ENCODE measurements around the gene RPS14. TPM values are rescaled to one million over a fixed set of nuclear protein-coding genes. Genes with fewer than 3 reads are reported as not detected.

RPS14 gene
- total and polyA plus RNA-seq, 10 of the 15 experiments (the other 5 are each of a cell fraction or from before 2014, with no cell fraction given), result 2,295 to 4,047 (median 2,787) TPM

- ChIA-PET CTCF (interaction anchor here (3.3 kb wide), 1 partner anchor 8 kb away, joined by 12 read pairs; no protein-coding TSS in a partner anchor), POLR2A (interaction anchor here (0.6 to 1.4 kb wide), 4 partner anchors 9 to 210 kb away, joined by 3 to 4 read pairs (median 4); no protein-coding TSS in a partner anchor)
- no peak for FAIRE-seq
Measured at GRCh38 chr5:150444770-150445169, 4.8 kb downstream of the RPS14 start.

More at GRCh38 chr5:150444770-150445169, 4.8 kb downstream of the RPS14 start:
- Histone ChIP-seq H3K79me2 (ENCODE audit: control insufficient read depth, insufficient read depth, low read length) (peaks cover 41% of the 10 kb centered on the region), H3K27me3 (replicated peaks in 1 of 2; ENCODE audit: control insufficient read depth in 2 of 2, insufficient read depth in 2 of 2, low read length in 1 of 2) (no peaks in the 10 kb centered on the region), H3K27ac (ENCODE audit: control insufficient read depth, insufficient read depth) (no peak overlapping the region), H3K4me1 (ENCODE audit: control insufficient read depth, insufficient read depth, low read length) (peaks cover 2% of the 10 kb centered on the region; the same call in 1 of the 2 replicates), H3K4me2 (ENCODE audit: control insufficient read depth, insufficient read depth) (no peak overlapping the region), H3K36me3 (ENCODE audit: control insufficient read depth in 2 of 2, insufficient read depth in 2 of 2, low read length in 1 of 2) (peaks cover 30 to 40% of the 10 kb centered on the region in 2 experiments), H4K20me1 (ENCODE audit: control insufficient read depth, insufficient read depth) (peaks cover 7% of the 10 kb centered on the region), H2AFZ (ENCODE audit: control insufficient read depth, low read depth, low read length) (no peak overlapping the region), H3K4me3 (no peak overlapping the region), H3K9me3 (replicated peaks; ENCODE audit: control insufficient read depth, insufficient read depth, low read length) (no peaks in the 10 kb centered on the region), H3K9ac (ENCODE audit: control insufficient read depth, insufficient read depth, low read length) (no peak overlapping the region)
- no peak for ATAC-seq
- SMC1A ChIA-PET (ENCODE audit: uncharacterized antibody, unreplicated experiment), result interaction anchor here (1.1 kb wide), 1 partner anchor 8 kb away, joined by 4 read pairs; no protein-coding TSS in a partner anchor
- intact Hi-C loops (cut with micrococcal nuclease; ENCODE audit: unreplicated experiment) (no loop called here), in situ Hi-C loops (cut with MboI) (no loop called here)
- WGBS (ENCODE audit: insufficient coverage, insufficient replicate concordance, low lambda C conversion rate, missing lambda C conversion rate), result 96% methylated on average over 8 of the region's 9 CpGs
- DNase-seq (ENCODE audit: low read depth, low spot score), result no peak
- no TSS peak for BruUV-seq (replicated peaks)
- TF ChIP-seq ZNF384 (IDR thresholded peaks at IDR 0.05; ENCODE audit: borderline replicate concordance, low read depth, low read length) (no peak), IRF4 (IDR thresholded peaks at IDR 0.05; ENCODE audit: low read depth, low read length) (no peak), FOXM1 (IDR thresholded peaks at IDR 0.05; ENCODE audit: low read depth, low read length) (no peak), SMARCA5 (IDR thresholded peaks at IDR 0.05) (no peak), MYC (IDR thresholded peaks at IDR 0.05; ENCODE audit: insufficient read depth, insufficient read length, insufficient replicate concordance, low read length, severe bottlenecking) (no peak), TBL1XR1 (IDR thresholded peaks at IDR 0.05; ENCODE audit: low read depth, low read length) (no peak), CREB1 (IDR thresholded peaks at IDR 0.05; ENCODE audit: low read depth) (no peak), YBX1 (IDR thresholded peaks at IDR 0.05) (no peak)
- TF ChIP-seq, protein P1, sequence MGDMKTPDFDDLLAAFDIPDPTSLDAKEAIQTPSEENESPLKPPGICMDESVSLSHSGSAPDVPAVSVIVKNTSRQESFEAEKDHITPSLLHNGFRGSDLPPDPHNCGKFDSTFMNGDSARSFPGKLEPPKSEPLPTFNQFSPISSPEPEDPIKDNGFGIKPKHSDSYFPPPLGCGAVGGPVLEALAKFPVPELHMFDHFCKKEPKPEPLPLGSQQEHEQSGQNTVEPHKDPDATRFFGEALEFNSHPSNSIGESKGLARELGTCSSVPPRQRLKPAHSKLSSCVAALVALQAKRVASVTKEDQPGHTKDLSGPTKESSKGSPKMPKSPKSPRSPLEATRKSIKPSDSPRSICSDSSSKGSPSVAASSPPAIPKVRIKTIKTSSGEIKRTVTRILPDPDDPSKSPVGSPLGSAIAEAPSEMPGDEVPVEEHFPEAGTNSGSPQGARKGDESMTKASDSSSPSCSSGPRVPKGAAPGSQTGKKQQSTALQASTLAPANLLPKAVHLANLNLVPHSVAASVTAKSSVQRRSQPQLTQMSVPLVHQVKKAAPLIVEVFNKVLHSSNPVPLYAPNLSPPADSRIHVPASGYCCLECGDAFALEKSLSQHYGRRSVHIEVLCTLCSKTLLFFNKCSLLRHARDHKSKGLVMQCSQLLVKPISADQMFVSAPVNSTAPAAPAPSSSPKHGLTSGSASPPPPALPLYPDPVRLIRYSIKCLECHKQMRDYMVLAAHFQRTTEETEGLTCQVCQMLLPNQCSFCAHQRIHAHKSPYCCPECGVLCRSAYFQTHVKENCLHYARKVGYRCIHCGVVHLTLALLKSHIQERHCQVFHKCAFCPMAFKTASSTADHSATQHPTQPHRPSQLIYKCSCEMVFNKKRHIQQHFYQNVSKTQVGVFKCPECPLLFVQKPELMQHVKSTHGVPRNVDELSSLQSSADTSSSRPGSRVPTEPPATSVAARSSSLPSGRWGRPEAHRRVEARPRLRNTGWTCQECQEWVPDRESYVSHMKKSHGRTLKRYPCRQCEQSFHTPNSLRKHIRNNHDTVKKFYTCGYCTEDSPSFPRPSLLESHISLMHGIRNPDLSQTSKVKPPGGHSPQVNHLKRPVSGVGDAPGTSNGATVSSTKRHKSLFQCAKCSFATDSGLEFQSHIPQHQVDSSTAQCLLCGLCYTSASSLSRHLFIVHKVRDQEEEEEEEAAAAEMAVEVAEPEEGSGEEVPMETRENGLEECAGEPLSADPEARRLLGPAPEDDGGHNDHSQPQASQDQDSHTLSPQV (IDR thresholded peaks at IDR 0.05), result no peak
- TF ChIP-seq, protein P2, sequence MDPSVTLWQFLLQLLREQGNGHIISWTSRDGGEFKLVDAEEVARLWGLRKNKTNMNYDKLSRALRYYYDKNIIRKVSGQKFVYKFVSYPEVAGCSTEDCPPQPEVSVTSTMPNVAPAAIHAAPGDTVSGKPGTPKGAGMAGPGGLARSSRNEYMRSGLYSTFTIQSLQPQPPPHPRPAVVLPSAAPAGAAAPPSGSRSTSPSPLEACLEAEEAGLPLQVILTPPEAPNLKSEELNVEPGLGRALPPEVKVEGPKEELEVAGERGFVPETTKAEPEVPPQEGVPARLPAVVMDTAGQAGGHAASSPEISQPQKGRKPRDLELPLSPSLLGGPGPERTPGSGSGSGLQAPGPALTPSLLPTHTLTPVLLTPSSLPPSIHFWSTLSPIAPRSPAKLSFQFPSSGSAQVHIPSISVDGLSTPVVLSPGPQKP (IDR thresholded peaks at IDR 0.05; ENCODE audit: low read depth, low read length), result no peak
- RAD21 ChIA-PET (ENCODE audit: unreplicated experiment), result no interaction called here

All from GM12878 (cell line).